Astrocyte (in vitro differentiated cells and primary cell): ENCODE data around the gene SBK3. TPM values are rescaled to one million over a fixed set of nuclear protein-coding genes. Genes with fewer than 3 reads are reported as not detected.

Experiments
- DNase-seq: peaks from one replicate; pipeline ENCODE4 v3.0.0-alpha.2; 2010; ENCODE audit warnings: low read depth
- FAIRE-seq: peaks from 2 replicates; lab custom pipeline; 2011; peaks lifted over from hg19 to GRCh38; lab: Jason Lieb, UNC
- H2AFZ ChIP-seq: 2 replicates; pipeline ENCODE4 v1.6.0; 2012; ENCODE audit warnings: low read depth, low read length, inconsistent platforms
- H3K27ac ChIP-seq: 2 replicates; pipeline ENCODE4 v1.5.1; 2011; ENCODE audit warnings: low read depth, low read length, inconsistent platforms
- H3K27me3 ChIP-seq: 2 replicates; pipeline ENCODE4 v1.6.0; 2011; ENCODE audit warnings: low read length, inconsistent platforms; ENCODE audit not compliant: insufficient read depth
- H3K36me3 ChIP-seq: 2 replicates; pipeline ENCODE4 v1.5.1; 2011; ENCODE audit warnings: low read length, inconsistent platforms; ENCODE audit not compliant: insufficient read depth
- H3K4me1 ChIP-seq: 2 replicates; pipeline ENCODE4 v1.5.1; 2011; ENCODE audit warnings: low read length, inconsistent platforms; ENCODE audit not compliant: insufficient read depth
- H3K4me2 ChIP-seq: 2 replicates; pipeline ENCODE4 v1.6.0; 2012; ENCODE audit warnings: low read length, inconsistent platforms
- H3K4me3 ChIP-seq: 2 replicates; pipeline ENCODE4 v1.5.1; 2011; ENCODE audit warnings: low read depth, mild to moderate bottlenecking, low read length, inconsistent platforms; ENCODE audit not compliant: insufficient read depth
- H3K79me2 ChIP-seq: 2 replicates; pipeline ENCODE4 v1.6.0; 2012; ENCODE audit warnings: mild to moderate bottlenecking, low read length, inconsistent platforms; ENCODE audit not compliant: insufficient read depth
- H3K9ac ChIP-seq: 2 replicates; pipeline ENCODE4 v1.6.0; 2012; ENCODE audit warnings: mild to moderate bottlenecking, low read length, inconsistent platforms
- H3K9me3 ChIP-seq: 2 replicates; pipeline ENCODE4 v1.5.1; 2012; ENCODE audit warnings: low read depth, mild to moderate bottlenecking, low read length, inconsistent platforms; ENCODE audit not compliant: insufficient read depth
- H4K20me1 ChIP-seq: 2 replicates; pipeline ENCODE4 v1.6.0; 2012; ENCODE audit warnings: low read length, inconsistent platforms; ENCODE audit not compliant: insufficient read depth
- H3K27ac Mint-ChIP-seq: one replicate; pipeline ENCODE4 v1.8.0; 2021; ENCODE audit warnings: mild to moderate bottlenecking, mixed read lengths; ENCODE audit not compliant: unreplicated experiment
- H3K27me3 Mint-ChIP-seq: one replicate; pipeline ENCODE4 v1.8.0; 2021; ENCODE audit warnings: low read depth, mixed read lengths; ENCODE audit not compliant: unreplicated experiment
- H3K36me3 Mint-ChIP-seq: one replicate; pipeline ENCODE4 v1.8.0; 2021; ENCODE audit warnings: low read depth, mixed read lengths; ENCODE audit not compliant: unreplicated experiment
- H3K4me1 Mint-ChIP-seq: one replicate; pipeline ENCODE4 v1.8.0; 2021; ENCODE audit warnings: low read depth, mixed read lengths; ENCODE audit not compliant: unreplicated experiment
- H3K4me3 Mint-ChIP-seq: one replicate; pipeline ENCODE4 v1.8.0; 2021; ENCODE audit warnings: mild to moderate bottlenecking, moderate library complexity, mixed read lengths; ENCODE audit not compliant: unreplicated experiment
- H3K9me3 Mint-ChIP-seq: one replicate; pipeline ENCODE4 v1.8.0; 2021; ENCODE audit warnings: mild to moderate bottlenecking, mixed read lengths; ENCODE audit not compliant: unreplicated experiment
- EZH2 ChIP-seq: IDR thresholded peaks from 2 replicates; pipeline ENCODE4 v1.6.1; 2012; ENCODE audit warnings: mild to moderate bottlenecking, low read length, inconsistent platforms; ENCODE audit not compliant: insufficient read depth
- total RNA-seq: library from RNA; stranded (reverse); gene quantifications from 2 replicates; pipeline ENCODE4 v1.2.1, GENCODE V29; 2021
- TF ChIP-seq, protein P1 (sequence below): IDR thresholded peaks from 2 replicates; pipeline ENCODE4 v1.5.1; 2011; ENCODE audit warnings: low read depth, mild to moderate bottlenecking, inconsistent platforms, low read length, moderate library complexity; ENCODE audit not compliant: insufficient read depth

Gene SBK3
- total RNA-seq, 1 donor from 2014 or later: 0.91 TPM

DNA sequence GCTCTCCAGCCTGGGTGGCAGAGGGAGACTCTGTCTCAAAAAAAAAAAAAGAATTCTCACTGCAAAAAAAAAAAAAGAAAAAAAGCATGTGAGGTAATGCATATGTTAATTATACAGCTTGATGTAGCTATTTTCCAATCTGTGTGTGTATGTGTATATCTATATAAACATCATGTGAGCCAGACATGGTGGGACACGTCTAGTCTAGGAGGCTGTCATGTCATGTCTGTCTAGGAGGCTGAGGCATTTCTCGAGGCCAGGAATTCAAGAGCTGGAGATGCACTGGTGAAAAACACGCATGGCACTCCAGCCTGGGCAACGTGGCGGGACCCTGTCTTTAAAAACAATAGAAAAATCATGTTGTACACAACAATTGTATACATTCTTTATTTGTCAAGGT lies 6.9 kb upstream of the SBK3 start:
- peaks cover 34% of the 10 kb centered on the region for H3K4me1 ChIP-seq
- H4K20me1 ChIP-seq: no peaks in the 10 kb centered on the region
- H3K79me2 ChIP-seq: no peaks in the 10 kb centered on the region
- no peaks in the 10 kb centered on the region for H3K27me3 ChIP-seq
- no peak overlapping the region for H3K4me3 Mint-ChIP-seq
- no peaks in the 10 kb centered on the region for H3K27me3 Mint-ChIP-seq
- H3K9me3 Mint-ChIP-seq: no peaks in the 10 kb centered on the region
- H3K4me1 Mint-ChIP-seq: peaks cover 30% of the 10 kb centered on the region
- TF ChIP-seq, protein P1, sequence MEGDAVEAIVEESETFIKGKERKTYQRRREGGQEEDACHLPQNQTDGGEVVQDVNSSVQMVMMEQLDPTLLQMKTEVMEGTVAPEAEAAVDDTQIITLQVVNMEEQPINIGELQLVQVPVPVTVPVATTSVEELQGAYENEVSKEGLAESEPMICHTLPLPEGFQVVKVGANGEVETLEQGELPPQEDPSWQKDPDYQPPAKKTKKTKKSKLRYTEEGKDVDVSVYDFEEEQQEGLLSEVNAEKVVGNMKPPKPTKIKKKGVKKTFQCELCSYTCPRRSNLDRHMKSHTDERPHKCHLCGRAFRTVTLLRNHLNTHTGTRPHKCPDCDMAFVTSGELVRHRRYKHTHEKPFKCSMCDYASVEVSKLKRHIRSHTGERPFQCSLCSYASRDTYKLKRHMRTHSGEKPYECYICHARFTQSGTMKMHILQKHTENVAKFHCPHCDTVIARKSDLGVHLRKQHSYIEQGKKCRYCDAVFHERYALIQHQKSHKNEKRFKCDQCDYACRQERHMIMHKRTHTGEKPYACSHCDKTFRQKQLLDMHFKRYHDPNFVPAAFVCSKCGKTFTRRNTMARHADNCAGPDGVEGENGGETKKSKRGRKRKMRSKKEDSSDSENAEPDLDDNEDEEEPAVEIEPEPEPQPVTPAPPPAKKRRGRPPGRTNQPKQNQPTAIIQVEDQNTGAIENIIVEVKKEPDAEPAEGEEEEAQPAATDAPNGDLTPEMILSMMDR: no peak
- no peak for TF ChIP-seq EZH2
- no peak overlapping the region for H3K4me3 ChIP-seq
- H2AFZ ChIP-seq: no peak overlapping the region
- H3K4me2 ChIP-seq: peak overlapping the region; percentile 62
- peak overlapping the region; percentile 46 for H3K27ac ChIP-seq
- H3K9ac ChIP-seq: peak overlapping the region; percentile 18
- H3K36me3 Mint-ChIP-seq: no peaks in the 10 kb centered on the region
- H3K36me3 ChIP-seq: no peaks in the 10 kb centered on the region
- no peaks in the 10 kb centered on the region for H3K9me3 ChIP-seq
- FAIRE-seq: no peak
- peak overlapping the region; percentile 96 for H3K27ac Mint-ChIP-seq
- no peak for DNase-seq

DNA sequence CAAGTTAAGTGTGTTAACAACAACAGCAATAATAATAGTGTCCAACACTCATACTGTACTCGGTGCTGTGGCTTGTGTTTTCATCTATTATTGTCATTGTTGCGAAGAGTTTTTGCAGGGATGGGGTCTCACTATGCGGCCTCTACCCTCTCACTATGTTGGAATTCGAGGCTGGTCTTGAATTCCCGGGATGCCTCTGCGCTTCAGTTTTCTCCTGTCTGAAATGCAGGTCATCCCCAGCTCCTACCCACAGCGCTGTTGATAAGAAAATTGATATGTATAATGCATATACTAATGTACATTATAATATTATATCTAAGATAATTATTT lies 4.9 kb upstream of the SBK3 start:
- Mint-ChIP-seq H3K36me3 (peaks cover 2% of the 10 kb centered on the region), H3K27ac (peak overlapping the region; percentile 95), H3K4me1 (peaks cover 35% of the 10 kb centered on the region), H3K9me3 (no peaks in the 10 kb centered on the region), H3K4me3 (peak overlapping the region; percentile 58), H3K27me3 (no peaks in the 10 kb centered on the region)
- Histone ChIP-seq H3K79me2 (no peaks in the 10 kb centered on the region), H3K27me3 (no peaks in the 10 kb centered on the region), H3K9ac (peak overlapping the region; percentile 86), H3K36me3 (no peaks in the 10 kb centered on the region), H3K9me3 (no peaks in the 10 kb centered on the region), H3K27ac (peak overlapping the region; percentile 99), H3K4me3 (peak overlapping the region; percentile 40), H4K20me1 (no peaks in the 10 kb centered on the region), H3K4me2 (peak overlapping the region; percentile 83), H3K4me1 (peaks cover 41% of the 10 kb centered on the region), H2AFZ (peak overlapping the region; percentile 65)
- TF ChIP-seq EZH2: no peak
- TF ChIP-seq, protein P1: no peak
- DNase-seq (peak; percentile 49), FAIRE-seq (no peak)

DNA sequence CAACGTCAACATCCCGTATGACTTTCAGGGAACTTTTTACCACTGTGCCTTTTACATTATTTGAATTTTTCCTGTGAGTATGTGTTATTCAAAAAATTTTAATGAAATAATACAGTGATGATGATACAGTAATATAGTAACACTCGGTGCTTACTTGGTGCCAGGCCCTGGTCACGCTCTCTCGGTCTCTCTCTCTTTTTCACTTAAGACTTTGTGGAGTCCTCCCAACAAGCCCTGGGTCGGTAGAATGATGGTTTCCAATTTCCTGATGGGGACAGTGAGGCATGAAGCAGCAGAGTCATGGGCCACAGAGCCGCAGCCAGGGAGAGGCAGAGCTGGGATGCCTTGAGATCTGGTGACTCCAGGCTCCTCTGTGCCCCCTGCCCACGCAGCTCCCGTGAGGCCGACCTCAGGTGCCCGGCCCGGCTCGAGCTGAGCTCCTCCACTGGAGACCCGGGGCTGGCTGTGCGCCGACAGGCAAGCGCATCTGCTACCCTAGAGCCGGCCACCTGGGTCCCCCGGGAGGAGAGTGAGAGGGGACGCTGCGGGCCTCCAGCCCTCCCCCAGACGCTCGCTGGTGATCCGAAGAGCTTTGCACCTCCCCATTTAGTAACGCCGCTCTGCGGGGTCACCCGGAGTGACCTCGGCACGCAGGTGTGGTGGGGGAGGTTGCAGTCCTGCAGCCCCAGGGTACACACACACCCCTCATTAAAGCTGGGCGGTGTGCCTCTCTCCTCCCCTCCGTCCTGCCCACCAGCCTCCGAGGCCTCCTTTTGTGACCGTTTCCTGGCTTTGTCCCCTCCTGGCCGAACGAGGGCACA lies 4.4 kb upstream of the SBK3 start:
- Mint-ChIP-seq H3K4me1 (peaks cover 38% of the 10 kb centered on the region), H3K27ac (peak overlapping the region; percentile 95), H3K9me3 (no peaks in the 10 kb centered on the region), H3K36me3 (peaks cover 2% of the 10 kb centered on the region), H3K4me3 (peak overlapping the region; percentile 58), H3K27me3 (no peaks in the 10 kb centered on the region)
- Histone ChIP-seq H2AFZ (peak overlapping the region; percentile 65), H3K4me3 (peak overlapping the region; percentile 40), H3K9ac (peak overlapping the region; percentile 86), H3K9me3 (no peaks in the 10 kb centered on the region), H3K4me2 (peak overlapping the region; percentile 83), H3K27ac (peak overlapping the region; percentile 99), H4K20me1 (no peaks in the 10 kb centered on the region), H3K27me3 (no peaks in the 10 kb centered on the region), H3K36me3 (no peaks in the 10 kb centered on the region), H3K79me2 (no peaks in the 10 kb centered on the region), H3K4me1 (peaks cover 41% of the 10 kb centered on the region)
- TF ChIP-seq, protein P1: no peak
- TF ChIP-seq EZH2: no peak
- DNase-seq (peak; percentile 93), FAIRE-seq (no peak)
